Activated CD8-positive, alpha-beta memory T cell treated with anti-CD3 and anti-CD28 coated beads, Interleukin-2, amount 50 U/mL, for 48 hours (primary cell): ENCODE data around the gene SESN1.
"Not testable (repeated sequence)": the region's sequence is repeated elsewhere in the genome, so short reads cannot be mapped to it uniquely, and the experiment has no call there.

Experiments used
- DNase-seq: peaks from one replicate; pipeline ENCODE4 v3.0.0-alpha.2; 2020

The SESN1 gene

DNA sequence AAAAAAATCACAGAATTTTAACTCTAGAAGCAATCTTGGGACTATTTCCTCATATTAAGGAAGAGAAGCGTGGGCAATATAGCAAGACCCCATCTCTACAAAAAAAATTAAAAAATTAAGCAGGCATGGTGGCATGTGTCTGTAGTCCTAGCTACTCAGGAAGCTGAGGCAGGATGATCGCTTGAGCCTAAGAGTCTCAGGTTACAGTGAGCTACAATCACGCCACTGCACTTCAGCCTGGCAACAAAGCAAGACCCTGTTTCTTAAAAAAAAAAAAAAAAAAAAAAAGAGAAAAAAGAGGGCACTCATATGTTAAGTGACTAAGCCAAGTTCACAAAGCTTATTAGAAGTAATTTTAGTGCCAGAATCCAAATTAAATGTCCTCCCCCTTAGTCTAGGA lies 100.8 kb downstream of the SESN1 start:
- no peak for DNase-seq

DNA sequence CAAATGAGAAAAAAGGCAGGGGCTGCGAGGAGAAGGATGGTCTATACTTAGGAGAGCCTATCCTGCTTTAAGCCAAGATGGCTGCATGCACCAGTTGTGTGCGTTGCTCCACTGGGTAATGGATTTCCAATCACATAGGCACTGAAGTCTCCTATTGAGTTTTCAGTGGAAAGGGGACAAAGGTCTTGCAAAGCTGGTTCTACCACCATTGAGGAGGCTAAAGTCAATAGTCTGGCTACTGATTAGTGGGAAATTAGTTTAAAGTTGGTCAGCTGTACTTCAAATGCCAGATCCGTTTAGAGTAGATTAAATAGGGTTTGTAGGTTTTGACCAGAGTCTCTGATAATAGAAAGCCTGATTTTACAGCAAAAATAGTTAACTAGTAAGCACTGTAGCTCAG lies 104.9 kb downstream of the SESN1 start:
- no peak for DNase-seq

DNA sequence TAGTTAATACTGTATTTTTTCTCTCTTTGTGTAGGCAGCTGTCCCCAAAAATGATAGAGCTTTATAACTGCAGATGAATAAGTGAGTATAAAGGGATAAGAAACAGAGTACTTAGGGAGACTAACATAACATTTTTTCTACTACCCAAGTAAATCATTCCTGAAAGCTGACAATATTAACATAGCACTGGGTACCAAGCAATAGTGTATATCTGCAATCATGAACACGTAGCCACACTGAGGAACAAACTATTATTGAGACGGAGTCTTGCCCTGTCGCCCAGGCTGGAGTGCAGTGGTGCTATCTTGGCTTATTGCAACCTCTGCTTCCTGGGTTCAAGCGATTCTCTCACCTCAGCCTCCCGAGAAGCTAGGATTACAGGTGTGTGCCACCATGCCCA lies 105.9 kb downstream of the SESN1 start:
- no peak for DNase-seq

DNA sequence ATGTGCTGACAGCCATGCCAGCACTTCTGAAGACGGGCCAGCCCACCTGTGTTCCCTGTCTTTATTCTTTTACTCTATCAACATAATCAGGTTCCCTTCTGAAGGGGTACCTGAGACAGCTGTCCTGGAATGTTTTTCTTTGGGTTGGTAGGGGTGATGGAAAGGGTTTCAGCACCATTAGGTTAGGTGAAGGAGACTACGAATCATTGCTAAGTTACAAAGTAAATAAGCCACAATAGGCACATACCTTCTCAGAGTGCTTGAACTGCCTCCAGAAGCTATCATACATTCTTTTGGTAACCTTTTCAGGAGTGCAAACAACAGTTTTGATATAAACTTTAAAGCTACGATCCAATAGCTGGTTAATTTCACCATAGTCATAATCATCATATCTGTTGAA lies 106.3 kb downstream of the SESN1 start:
- DNase-seq, result no peak

DNA sequence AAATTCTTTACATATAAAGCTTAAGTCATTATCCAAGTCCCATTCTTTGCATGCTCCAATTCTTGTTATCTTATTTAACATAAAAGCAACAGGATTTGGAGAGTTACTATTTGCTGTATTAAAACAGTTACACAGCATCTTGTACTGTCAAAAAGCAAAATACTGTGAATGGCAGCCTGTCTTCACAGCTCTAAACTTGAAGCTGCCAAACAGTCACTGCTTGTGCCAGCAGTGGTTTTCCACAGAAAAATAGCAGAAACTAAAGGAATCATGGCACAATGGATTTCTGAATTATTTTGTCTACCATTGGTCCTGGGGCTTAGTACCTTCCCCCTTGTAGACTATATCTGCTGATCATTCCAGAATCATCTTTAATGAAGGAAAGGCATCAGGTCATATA lies 107.5 kb downstream of the SESN1 start:
- DNase-seq, result no peak

DNA sequence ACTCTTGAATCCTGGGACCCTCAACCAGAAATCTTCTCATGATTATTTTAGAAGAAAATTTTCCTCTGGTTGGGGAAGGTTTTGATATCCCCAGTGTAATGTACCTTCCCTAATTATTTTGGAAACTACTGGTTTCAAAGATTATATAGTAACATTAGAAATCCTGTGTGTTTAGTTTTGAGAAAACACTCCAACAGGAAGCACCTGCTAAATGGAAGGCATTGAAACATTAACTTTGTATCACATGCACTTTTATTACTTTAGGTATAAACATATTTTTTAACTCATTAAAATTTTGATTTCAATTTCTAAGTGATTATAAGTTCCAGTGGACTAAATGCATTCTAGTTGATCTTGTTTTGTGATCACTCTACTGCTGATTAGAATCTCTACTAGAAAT lies 109.3 kb downstream of the SESN1 start:
- DNase-seq, result no peak

DNA sequence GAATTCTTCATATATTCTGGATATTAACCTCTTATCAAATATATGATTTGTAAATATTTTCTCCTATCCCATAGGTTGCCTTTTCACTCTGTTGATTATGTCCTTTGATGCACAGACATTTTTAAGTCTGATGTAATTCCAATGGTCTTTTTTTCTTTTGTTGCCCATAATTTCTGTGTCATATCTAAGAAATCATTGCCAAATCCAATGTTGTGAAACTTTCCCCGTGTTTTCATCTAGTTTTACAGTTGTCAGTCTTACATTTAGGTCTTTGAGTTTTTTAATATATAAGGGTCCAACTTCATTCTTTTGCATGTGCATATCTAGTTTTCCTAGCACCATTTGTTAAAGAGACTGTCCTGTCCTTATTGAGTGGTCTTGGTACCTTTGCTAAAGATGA lies 111.5 kb downstream of the SESN1 start:
- DNase-seq, result no peak

DNA sequence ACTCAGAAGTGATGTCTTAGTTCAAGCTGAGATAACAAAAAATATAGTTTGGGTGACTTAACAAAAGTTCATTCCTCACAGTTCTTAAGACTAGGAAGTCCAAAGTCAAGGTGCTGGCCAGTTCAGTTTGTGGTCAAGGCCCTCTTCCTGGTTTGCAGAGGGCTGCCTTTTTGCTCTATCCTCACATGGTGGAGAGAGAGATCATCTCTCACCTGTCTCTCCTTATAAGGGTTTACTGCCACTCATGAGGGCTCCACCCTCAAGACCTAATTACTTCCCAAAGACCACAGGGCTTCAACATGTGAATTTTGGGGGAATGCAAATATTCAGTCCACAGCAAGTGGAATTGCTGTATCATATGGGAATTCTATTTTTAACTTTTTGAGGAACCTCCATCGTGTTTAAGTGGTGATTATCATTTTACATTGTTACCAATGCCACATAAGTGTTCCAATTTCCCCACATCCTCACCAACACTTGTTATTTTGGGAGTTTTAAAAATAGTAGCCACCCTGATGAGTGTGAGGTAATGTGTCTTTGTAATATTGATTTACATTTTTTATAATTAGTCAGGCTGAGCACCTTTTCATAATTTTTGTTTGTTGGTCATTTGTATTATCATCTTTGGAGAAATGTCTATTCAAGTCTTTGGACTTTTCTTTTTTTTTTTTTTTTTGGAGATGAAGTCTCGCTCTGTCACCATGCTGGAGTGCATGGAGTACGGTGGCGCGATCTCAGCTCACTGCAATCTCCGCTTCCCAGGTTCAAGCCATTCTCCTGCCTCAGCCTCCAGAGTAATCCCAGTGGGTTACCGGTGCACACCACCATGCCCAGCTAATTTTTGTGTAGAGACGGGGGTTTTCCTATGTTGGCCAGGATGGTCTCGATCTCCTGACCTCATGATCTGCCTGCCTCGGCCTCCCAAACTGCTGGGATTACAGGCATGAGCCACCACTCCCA lies 112.2 kb downstream of the SESN1 start:
- DNase-seq, result no peak

DNA sequence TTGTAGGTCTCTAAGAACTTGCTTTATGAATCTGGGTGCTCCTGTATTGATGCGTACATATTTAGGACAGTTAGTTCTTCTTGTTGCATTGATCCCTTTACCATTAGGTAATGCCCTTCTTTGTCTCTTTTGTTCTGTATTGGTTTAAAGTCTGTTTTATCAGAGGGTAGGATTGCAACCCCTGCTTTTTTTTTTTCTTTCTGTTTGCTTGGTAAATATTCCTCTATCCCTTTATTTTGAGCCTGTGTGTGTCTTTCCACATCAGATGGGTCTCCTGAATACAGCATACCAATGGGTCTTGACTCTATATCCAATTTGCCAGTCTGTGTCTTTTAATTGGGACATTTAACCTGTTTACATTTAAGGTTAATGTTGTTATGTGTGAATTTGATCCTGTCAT lies 116.0 kb downstream of the SESN1 start:
- DNase-seq, result not testable (repeated sequence)

DNA sequence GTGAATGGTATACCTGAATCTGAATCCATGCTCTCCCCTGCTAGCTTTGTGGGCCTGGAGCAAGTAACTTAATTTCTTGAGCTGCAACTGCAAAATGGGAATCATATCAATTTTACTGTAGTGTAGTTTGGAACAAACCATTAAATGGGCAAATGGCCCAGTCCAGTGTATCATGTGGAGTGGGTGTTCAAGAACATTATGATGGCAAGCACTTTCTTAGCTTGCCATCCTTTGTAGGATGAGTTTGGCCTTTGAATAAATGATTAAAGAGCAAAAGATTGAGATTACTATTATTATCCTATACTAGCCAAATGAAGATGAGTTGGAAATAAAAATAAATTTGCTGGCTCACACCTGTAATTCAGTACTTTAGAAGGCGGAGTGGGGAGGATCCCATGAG lies 120.4 kb downstream of the SESN1 start:
- DNase-seq, result no peak

DNA sequence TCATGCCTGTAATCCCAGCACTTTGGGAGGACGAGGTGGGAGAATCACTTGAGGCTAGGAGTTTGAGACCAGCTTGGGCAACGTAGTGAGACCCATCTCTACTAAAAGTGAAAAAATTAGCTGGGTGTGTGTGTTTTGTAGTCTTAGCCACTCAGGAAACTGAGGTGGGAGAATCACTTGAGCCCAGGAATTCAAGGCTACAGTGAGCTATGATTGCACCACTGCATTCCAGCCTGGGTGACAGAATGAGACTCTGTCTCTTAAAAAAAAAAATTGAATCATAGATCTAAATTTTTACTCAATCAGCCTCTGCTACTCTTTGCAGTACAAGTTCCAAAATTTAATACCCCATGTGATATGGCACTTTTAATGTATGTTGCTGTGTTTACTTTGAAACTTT lies 124.9 kb downstream of the SESN1 start:
- DNase-seq, result no peak

DNA sequence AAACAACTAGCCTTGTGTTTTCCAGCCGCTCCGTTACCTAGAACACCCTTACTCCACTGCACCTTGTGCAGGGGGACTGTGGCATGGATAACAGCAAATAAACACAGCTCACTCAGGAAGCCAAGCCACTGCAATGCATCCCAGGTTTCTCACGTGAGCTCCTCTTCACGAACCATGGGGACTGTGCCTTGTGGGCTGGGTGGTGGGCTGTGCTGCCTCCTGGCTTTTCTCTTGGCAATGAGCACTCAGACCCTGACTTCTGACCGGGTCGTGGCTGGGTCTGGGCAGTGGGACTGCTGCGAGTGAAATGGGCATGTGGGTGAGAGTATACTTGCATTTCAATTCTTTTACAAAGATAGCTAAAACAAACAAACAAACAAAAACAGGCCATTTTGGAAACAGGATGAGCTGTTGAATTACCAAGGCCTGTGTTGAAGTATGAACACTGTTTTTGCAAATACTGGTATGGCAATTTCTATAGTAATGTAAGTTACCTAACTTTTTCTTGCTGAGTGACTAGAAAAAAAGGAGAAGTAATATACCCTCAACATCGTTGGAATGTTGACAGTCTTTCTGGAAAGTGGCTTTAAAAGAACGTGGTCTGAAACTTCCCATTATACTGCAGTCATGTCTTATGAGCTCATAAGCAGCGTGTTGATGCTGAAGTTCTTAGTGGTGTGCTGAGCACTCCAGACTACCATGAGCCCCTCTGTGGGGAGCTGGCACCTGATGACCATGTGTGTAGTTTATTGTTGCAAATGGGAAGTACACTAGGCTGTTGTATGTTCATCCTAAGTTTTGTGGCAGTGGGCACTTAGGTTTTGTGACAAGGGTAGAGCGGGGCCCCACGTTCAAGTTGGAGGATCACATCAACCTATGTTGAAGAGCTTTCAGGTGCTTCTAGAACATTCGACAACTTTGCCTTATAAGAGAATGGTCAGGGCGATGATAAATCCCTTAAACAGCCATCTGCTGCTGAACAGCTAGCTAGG lies 126.0 kb downstream of the SESN1 start:
- no peak for DNase-seq

DNA sequence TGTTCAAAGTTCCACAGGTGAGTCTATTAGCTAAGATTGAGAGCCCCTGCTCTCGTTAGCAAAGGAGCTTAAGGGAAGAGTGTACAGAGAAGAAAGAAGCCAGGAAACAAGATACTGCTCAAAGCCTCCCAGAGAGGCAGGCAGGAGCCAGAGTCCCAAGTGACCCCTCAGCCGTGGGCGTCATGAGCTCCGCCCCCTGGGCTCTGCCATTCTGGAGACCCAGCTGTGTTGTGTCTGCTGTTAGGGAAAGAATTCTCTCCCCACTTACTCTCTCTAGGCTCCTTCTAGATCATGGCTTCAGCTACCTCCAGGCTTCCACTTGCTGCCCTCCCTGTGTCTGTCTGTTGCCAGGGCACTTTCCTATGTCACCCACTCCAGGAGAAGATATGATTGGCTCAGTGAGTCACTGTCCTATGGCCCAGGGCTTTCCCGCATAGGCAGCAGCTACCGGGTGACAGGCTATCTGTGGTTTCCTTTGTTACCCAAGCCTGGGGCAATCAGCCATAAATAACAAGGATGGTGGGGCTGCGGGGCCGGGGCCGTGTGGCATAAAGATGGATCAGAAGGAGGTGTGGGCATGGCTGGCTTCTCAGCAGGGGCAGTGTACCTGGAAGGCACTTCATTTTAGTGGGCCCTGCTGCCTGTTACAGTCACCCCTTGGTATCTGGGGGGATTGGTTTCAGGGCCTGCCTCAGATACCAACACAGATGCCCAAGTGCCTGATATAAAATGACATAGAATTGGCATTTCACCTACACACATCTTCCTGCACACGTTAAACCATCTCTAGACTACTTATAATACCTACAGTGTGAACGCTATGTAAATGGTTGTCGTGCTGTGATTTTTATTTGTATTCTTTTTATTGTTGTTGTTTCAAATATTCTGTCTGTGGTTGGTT lies 127.5 kb downstream of the SESN1 start:
- DNase-seq, result no peak

DNA sequence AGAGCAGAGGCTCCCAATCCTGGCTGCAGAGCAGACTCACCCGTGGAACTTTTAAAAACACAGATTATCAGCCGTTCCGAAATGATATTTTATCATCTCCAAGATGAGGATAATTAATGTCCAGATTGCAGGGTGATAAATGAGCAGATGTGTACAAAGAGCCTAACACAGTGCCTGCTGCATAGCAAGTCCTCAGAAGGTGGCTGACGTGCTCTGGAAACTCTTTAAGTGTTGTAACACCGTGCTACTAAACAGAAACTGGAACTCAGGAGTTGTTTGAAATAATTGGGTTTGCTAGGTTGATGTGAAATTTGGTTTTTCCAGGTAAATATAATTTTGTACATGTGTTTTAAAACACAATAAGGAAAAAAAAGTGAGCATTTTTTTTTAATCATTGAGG lies 128.4 kb downstream of the SESN1 start:
- no peak for DNase-seq

DNA sequence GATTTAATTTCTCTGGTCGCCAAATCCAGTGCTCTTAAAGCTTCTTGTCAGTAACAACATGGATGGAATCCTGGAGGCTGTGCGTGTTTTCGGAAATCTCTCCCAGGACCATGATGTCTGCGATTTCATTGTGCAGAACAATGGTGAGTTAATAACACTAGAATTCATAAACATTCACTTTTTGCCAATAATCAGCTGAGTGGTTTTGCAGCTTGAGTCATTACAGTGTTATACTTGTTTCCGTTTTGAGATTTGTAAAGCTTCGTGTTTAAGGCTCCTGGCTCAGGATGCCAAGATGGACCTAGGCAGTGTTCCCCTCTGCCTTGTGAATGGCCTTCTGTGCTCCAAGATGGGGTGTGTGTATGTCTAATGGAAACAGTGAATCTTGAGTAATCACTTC lies 132.7 kb downstream of the SESN1 start:
- DNase-seq, result no peak

DNA sequence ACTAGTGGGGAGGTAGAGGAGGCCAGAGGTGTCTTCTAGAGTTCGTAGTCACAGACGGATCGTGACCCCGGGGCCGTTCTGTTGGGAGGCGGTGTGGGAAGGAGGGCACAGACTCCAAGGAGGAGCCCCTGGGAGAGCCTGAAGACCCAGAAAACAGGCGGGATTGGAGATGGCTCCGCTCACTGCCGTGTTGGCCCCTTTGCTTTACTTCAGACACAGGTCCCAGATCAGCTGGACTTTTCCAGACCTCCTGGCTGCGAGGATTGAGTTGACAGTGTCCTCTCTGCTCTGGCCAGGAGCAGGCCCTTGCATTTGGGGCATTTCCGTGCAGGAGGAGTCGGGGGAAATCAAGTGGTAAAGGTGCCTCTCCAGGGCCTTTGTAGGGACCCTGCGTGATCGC lies 133.6 kb downstream of the SESN1 start:
- no peak for DNase-seq

DNA sequence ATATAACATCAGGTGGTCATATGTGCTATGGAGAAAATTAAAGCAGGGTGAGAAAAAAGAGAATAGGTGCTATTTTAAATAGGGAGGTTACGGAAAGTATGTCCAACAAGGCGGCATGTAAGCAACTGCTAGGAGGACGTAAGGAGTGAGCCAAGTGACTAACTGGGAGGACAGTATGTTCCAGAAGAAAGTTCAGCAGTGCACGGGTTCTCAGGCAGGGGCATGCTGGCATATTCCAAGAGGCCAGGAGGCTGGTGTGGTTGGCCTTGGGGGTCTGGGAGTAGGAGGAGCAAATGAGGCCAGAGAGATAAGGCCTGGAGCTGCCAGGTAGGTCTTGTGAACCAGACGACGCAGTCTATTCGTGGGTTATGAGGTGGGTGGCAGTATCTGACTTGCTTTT lies 134.0 kb downstream of the SESN1 start:
- no peak for DNase-seq

DNA sequence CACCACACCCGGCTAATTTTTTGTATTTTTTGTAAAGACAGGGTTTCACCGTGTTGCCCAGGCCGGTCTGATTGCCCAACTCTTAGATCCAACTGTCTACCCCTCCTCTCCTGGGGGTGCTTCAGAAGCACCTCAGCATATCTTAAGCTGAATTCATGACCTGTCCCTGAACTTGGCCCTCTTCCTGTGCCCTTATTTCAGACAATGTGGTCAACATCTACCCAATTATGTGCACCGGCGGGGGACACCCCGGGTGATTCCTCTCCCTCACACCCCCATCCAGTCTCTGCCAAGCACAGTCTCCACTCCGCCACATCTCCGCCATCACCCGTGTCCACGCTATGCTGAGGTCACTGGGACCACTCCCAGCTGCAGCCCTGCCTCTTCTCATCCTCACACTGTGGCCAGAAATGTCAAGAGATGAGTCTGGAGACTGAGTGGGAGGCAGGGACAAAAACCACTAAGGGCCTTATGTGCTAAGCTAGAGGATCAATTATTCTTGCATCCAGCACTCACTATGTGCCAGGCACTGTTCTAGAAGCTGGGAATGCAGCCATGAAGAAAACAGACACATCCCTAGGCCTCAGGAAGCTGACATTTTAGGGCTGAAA lies 134.6 kb downstream of the SESN1 start:
- DNase-seq, result no peak

DNA sequence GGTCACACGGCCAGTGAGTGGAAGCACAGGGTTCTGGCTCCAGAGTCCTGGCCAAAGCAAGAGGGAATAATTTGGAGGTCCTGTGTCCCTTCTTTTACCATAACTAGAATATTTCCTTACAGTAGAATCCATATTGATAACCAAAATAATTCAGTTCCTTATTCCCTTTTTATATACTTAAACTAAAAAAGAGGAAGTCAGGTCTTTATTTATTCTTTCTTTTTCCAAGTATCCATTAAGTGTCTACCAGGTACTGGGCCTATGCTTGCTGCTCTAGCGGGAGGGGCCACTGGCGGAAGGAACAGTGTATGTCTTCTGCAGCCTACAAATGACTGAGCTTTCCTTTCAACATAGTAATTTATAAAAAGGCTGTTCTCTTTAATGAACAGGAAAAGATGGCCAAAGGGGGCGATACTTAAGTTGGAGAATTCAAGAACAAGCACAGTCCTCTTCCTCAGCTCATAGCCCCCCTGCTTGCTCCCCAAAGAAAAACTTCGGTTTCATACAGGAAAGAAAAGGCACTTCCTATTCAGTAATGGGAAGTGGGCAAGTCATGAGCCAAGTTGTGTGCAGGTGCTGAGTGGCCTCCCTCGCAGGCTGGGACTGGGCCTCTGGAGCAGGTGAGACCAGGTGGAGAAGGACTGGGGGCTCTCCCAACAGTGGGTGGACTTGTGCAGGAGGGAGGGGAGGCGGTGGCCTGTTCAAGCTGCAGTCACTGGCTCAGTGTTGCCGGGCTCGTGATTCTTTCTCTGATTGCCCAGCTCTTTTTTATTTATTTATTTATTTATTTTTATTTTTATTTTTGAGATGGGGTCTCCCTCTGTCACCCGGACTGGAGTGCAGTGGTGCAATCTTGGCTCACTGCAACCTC lies 135.5 kb downstream of the SESN1 start:
- no peak for DNase-seq

DNA sequence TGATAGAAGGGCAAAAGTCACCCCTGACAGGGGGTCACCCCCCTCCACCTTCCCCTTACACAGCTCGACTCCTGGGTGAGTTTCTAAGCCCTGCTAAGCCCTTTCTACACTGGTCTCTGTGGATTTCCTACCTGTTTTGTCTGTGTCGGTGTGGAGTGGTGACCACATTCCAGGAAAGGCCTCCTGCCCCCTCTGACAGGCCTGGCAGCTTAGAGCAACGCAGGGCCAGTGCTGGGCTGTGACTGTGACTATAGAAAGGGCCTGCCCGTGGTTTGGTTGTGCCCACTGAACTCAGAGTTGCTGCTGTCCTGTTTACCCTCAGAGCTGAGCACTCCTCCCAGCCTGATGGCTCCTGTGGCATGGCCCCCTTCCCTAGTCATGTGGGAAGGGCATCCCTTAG lies 137.4 kb downstream of the SESN1 start:
- DNase-seq, result no peak

DNA sequence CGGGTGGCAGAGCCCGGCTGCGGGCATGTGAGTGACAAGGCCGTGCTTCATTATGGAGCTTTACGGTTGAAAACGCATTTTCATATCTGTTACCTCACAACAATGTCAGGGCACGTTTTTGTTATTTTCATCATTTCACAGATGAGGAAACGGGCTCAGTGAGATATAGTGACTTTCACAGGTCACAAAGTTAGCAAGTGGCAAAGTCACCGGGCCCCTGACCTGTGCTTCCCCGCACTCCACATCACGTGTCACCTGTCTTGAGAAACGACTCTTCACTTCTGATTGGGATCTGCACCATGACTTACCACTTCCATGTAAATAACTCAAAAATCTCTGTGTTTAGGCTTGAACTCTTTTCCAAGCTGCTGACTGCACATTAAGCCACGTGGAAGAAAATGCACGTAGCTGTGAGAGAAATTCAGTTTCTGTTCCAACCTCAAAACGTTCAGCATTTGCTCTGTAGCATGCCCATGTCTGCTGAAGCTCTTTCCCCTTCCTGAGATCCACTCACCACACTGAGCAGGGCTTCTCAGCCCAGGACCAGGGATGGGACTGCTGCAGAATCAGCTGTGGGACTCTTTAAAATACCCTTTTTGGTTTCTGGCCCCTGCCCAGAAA lies 139.2 kb downstream of the SESN1 start:
- DNase-seq, result no peak
